Measurements from ENCODE around the gene PACS2.

The PACS2 gene

GRCh38 chr14:105413544-105413886 lies 99.0 kb downstream of the PACS2 start:
- Histone ChIP-seq H3K27ac (ENCODE audit: insufficient read depth in 1 of 2, low read depth in 1 of 2, low read length in 2 of 2, poor library complexity in 1 of 2, severe bottlenecking in 2 of 2) (no peak overlapping the region), H3K36me3 (ENCODE audit: control insufficient read depth in 4 of 4, insufficient read depth in 4 of 4, low read length in 3 of 4) (no peaks in the 10 kb centered on the region), H3K9me3 (ENCODE audit: control extremely low read depth in 1 of 5, control insufficient read depth in 4 of 5, insufficient read depth in 2 of 5, low read depth in 1 of 5, low read length in 4 of 5) (no peaks in the 10 kb centered on the region), H3K4me1 (ENCODE audit: control extremely low read depth in 1 of 4, control insufficient read depth in 4 of 4, insufficient read depth in 4 of 4, low read length in 3 of 4) (peaks cover 4 to 30% (median 22%) of the 10 kb centered on the region in 4 experiments), H3K27me3 (replicated peaks in 2 of 5; ENCODE audit: control insufficient read depth in 4 of 5, insufficient read depth in 5 of 5, low read length in 4 of 5) (peaks cover 0 to 31% (median 16%) of the 10 kb centered on the region in 5 experiments), H3K4me3 (ENCODE audit: control insufficient read depth in 1 of 7, extremely low read depth in 1 of 7, insufficient read depth in 4 of 7, low read depth in 2 of 7, low read length in 6 of 7) (no peak overlapping the region)
- WGBS (ENCODE audit: insufficient coverage), result no CpG with 5 or more reads among the region's 2 CpGs
- no peak for DNase-seq
- ChIA-PET POLR2A (no interaction called here), CTCF (interaction anchor here (0.6 to 1.6 kb wide), 8 partner anchors 9 to 48 kb away, joined by 3 to 8 read pairs (median 4); no protein-coding TSS in a partner anchor)

DNA sequence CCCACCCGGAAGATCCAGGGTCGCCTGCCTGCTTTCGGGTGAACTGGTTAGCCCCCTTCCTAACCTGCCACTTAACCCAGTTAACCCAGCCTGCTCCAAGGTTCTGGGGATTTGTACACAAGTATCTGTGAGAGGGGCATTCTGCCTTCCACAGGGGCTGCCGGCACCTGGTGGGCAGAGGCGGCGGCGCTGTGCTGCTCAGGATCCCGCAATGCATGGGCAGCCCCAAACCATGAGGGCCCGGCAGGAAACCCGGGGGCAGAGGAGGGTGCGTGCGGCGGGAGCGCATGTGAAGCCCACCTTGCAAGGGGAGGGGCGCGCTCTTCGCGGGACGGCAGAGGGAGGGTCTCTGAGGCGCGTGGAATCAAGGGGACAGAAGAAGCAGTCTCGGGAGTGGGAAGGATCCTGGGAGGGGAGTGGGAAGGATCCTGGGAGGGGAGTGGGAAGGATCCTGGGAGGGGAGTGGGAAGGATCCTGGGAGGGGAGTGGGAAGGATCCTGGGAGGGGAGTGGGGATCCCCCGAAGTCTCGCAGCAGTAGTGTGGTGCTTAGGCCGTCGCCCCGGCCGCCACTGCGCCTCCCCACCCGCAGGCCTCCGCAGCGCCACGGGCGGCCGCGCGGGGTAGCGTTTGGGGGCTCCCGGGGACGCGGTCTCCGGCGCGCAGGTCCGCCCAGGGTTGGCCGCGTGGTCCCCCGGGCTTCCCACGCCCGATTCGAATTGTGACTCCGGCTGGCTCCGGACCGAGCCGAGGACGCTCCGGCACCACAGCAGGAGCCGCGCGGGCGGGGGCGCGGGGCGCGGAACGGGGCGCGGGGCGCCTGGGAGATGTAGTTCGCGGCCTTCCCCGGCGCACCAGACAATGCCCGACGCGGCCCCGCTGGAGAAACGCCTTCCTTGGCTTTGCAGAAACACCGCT lies 100.2 kb downstream of the PACS2 start:
- no peaks in the 10 kb centered on the region for H3K9me3 ChIP-seq (ENCODE audit: control extremely low read depth in 1 of 5, control insufficient read depth in 4 of 5, insufficient read depth in 2 of 5, low read depth in 1 of 5, low read length in 4 of 5)
- CTCF ChIA-PET, result interaction anchor here (0.9 to 2.2 kb wide), 9 partner anchors 8 to 54 kb away, joined by 3 to 8 read pairs (median 6); no protein-coding TSS in a partner anchor
- POLR2A ChIA-PET, result interaction anchor here (1.2 kb wide), 1 partner anchor 16 kb away, joined by 4 read pairs; the partner anchor contains the start of gene TEX22
- peaks cover 0 to 31% (median 16%) of the 10 kb centered on the region in 5 experiments for H3K27me3 ChIP-seq (replicated peaks in 2 of 5; ENCODE audit: control insufficient read depth in 4 of 5, insufficient read depth in 5 of 5, low read length in 4 of 5)
- no peak overlapping the region for H3K27ac ChIP-seq (ENCODE audit: insufficient read depth in 1 of 2, low read depth in 1 of 2, low read length in 2 of 2, poor library complexity in 1 of 2, severe bottlenecking in 2 of 2)
- peak overlapping the region; percentile 28 to 72 (median 57) for H3K4me3 ChIP-seq (ENCODE audit: control insufficient read depth in 1 of 7, extremely low read depth in 1 of 7, insufficient read depth in 4 of 7, low read depth in 2 of 7, low read length in 6 of 7)
- peaks cover 0 to 40% (median 30%) of the 10 kb centered on the region in 4 experiments for H3K4me1 ChIP-seq (ENCODE audit: control extremely low read depth in 1 of 4, control insufficient read depth in 4 of 4, insufficient read depth in 4 of 4, low read length in 3 of 4)
- no peaks in the 10 kb centered on the region for H3K36me3 ChIP-seq (ENCODE audit: control insufficient read depth in 4 of 4, insufficient read depth in 4 of 4, low read length in 3 of 4)
- WGBS (ENCODE audit: insufficient coverage), result 4% methylated on average over 63 of the region's 79 CpGs
- peak; percentile 70 to 87 (median 84) for DNase-seq

- no peak overlapping the region for H3K27ac ChIP-seq (ENCODE audit: insufficient read depth in 1 of 2, low read depth in 1 of 2, low read length in 2 of 2, poor library complexity in 1 of 2, severe bottlenecking in 2 of 2)
- ChIA-PET POLR2A (interaction anchor here (1.2 kb wide), 1 partner anchor 17 kb away, joined by 4 read pairs; the partner anchor contains the start of gene TEX22), CTCF (interaction anchor here (0.9 to 2.2 kb wide), 6 partner anchors 9 to 53 kb away, joined by 3 to 8 read pairs (median 6); no protein-coding TSS in a partner anchor)
- H3K9me3 ChIP-seq (ENCODE audit: control extremely low read depth in 1 of 5, control insufficient read depth in 4 of 5, insufficient read depth in 2 of 5, low read depth in 1 of 5, low read length in 4 of 5), result no peaks in the 10 kb centered on the region
- peaks cover 0 to 43% (median 34%) of the 10 kb centered on the region in 4 experiments for H3K4me1 ChIP-seq (ENCODE audit: control extremely low read depth in 1 of 4, control insufficient read depth in 4 of 4, insufficient read depth in 4 of 4, low read length in 3 of 4)
- no peak for DNase-seq
- peaks cover 0 to 26% (median 12%) of the 10 kb centered on the region in 5 experiments for H3K27me3 ChIP-seq (replicated peaks in 2 of 5; ENCODE audit: control insufficient read depth in 4 of 5, insufficient read depth in 5 of 5, low read length in 4 of 5)
- peak overlapping the region in 6 of 7 experiments; percentile 38 to 72 (median 60) for H3K4me3 ChIP-seq (ENCODE audit: control insufficient read depth in 1 of 7, extremely low read depth in 1 of 7, insufficient read depth in 4 of 7, low read depth in 2 of 7, low read length in 6 of 7)
- whole genome bisulfite sequencing (ENCODE audit: insufficient coverage), result 92% methylated on average over 17 of the region's 25 CpGs
- no peaks in the 10 kb centered on the region for H3K36me3 ChIP-seq (ENCODE audit: control insufficient read depth in 4 of 4, insufficient read depth in 4 of 4, low read length in 3 of 4)
These were observed 101.2 kb downstream of the PACS2 start for GRCh38 chr14:105415481-105416428.

GRCh38 chr14:105416671-105417070 lies 102.1 kb downstream of the PACS2 start:
- peaks cover 0 to 18% (median 6%) of the 10 kb centered on the region in 5 experiments for H3K27me3 ChIP-seq (replicated peaks in 2 of 5; ENCODE audit: control insufficient read depth in 4 of 5, insufficient read depth in 5 of 5, low read length in 4 of 5)
- ChIA-PET POLR2A (interaction anchor here (0.6 to 0.7 kb wide), 2 partner anchors 18 to 477 kb away, joined by 3 to 4 read pairs; partner anchors contain the start of gene TEX22), CTCF (interaction anchor here (0.6 to 2.2 kb wide), 4 partner anchors 10 to 56 kb away, joined by 4 to 8 read pairs (median 6); no protein-coding TSS in a partner anchor)
- DNase-seq, result no peak
- peaks cover 0 to 4% (median 0%) of the 10 kb centered on the region in 4 experiments for H3K36me3 ChIP-seq (ENCODE audit: control insufficient read depth in 4 of 4, insufficient read depth in 4 of 4, low read length in 3 of 4)
- H3K27ac ChIP-seq (ENCODE audit: insufficient read depth in 1 of 2, low read depth in 1 of 2, low read length in 2 of 2, poor library complexity in 1 of 2, severe bottlenecking in 2 of 2), result no peak overlapping the region
- peaks cover 0 to 44% (median 35%) of the 10 kb centered on the region in 4 experiments for H3K4me1 ChIP-seq (ENCODE audit: control extremely low read depth in 1 of 4, control insufficient read depth in 4 of 4, insufficient read depth in 4 of 4, low read length in 3 of 4)
- 91% methylated on average over 4 of the region's 11 CpGs for WGBS (ENCODE audit: insufficient coverage)
- no peak overlapping the region for H3K4me3 ChIP-seq (ENCODE audit: control insufficient read depth in 1 of 7, extremely low read depth in 1 of 7, insufficient read depth in 4 of 7, low read depth in 2 of 7, low read length in 6 of 7)
- H3K9me3 ChIP-seq (ENCODE audit: control extremely low read depth in 1 of 5, control insufficient read depth in 4 of 5, insufficient read depth in 2 of 5, low read depth in 1 of 5, low read length in 4 of 5), result no peaks in the 10 kb centered on the region

- H3K36me3 ChIP-seq (ENCODE audit: control insufficient read depth in 4 of 4, insufficient read depth in 4 of 4, low read length in 3 of 4), result peaks cover 0 to 12% (median 0%) of the 10 kb centered on the region in 4 experiments
- no peak overlapping the region for H3K27ac ChIP-seq (ENCODE audit: insufficient read depth in 1 of 2, low read depth in 1 of 2, low read length in 2 of 2, poor library complexity in 1 of 2, severe bottlenecking in 2 of 2)
- H3K4me1 ChIP-seq (ENCODE audit: control extremely low read depth in 1 of 4, control insufficient read depth in 4 of 4, insufficient read depth in 4 of 4, low read length in 3 of 4), result peaks cover 0 to 52% (median 44%) of the 10 kb centered on the region in 4 experiments
- CTCF ChIA-PET, result interaction anchor here (1.3 kb wide), 1 partner anchor 14 kb away, joined by 5 read pairs; no protein-coding TSS in a partner anchor
- H3K27me3 ChIP-seq (replicated peaks in 2 of 5; ENCODE audit: control insufficient read depth in 4 of 5, insufficient read depth in 5 of 5, low read length in 4 of 5), result peaks cover 0 to 8% (median 4%) of the 10 kb centered on the region in 5 experiments
- H3K9me3 ChIP-seq (ENCODE audit: control extremely low read depth in 1 of 5, control insufficient read depth in 4 of 5, insufficient read depth in 2 of 5, low read depth in 1 of 5, low read length in 4 of 5), result no peaks in the 10 kb centered on the region
- H3K4me3 ChIP-seq (ENCODE audit: control insufficient read depth in 1 of 7, extremely low read depth in 1 of 7, insufficient read depth in 4 of 7, low read depth in 2 of 7, low read length in 6 of 7), result no peak overlapping the region
- POLR2A ChIA-PET, result no interaction called here
- no peak for DNase-seq
- 100% methylated on average over 3 of the region's 3 CpGs for WGBS (ENCODE audit: insufficient coverage)
These were observed 103.2 kb downstream of the PACS2 start for GRCh38 chr14:105417690-105418121.

All from common myeloid progenitor, CD34-positive (primary cell).